Pancreas (tissue), 10 donors: ENCODE results near the gene SMAD3. TPM values are rescaled to one million over a fixed set of nuclear protein-coding genes. Genes with fewer than 3 reads are reported as not detected.

Source experiments
- ATAC-seq, 4 donors: fragments of 200-7000 bp; cut with Tn5 transposase; one replicate each; pipeline versions ENCODE4 v1.8.0 to v1.9.1; 2020; ENCODE audit warnings: mild to moderate bottlenecking in 4 of 4, moderate library complexity in 4 of 4
- DNase-seq, 6 donors: peaks; one replicate each; pipeline ENCODE4 v3.0.0-alpha.2; 2020
- FAIRE-seq: peaks from 2 replicates; lab custom pipeline; 2012; peaks lifted over from hg19 to GRCh38; lab: Jason Lieb, UNC
- H3K27ac ChIP-seq, 4 donors: fragments of 200-600 bp; sonication (generic); 1 replicate in 3 of 4; 2 replicates in 1 of 4; pipeline versions ENCODE4 v1.5.0 to v1.8.0; 2020
- H3K27me3 ChIP-seq, 4 donors: fragments of 200-600 bp; one replicate each; pipeline ENCODE4 v1.8.0; 2021
- H3K36me3 ChIP-seq, 3 donors: fragments of 200-600 bp; sonication (generic) in 1 of 3; one replicate each; pipeline versions ENCODE4 v1.5.0 to v1.8.0; 2020 to 2021
- H3K4me1 ChIP-seq, 3 donors: fragments of 200-600 bp; one replicate each; pipeline ENCODE4 v1.8.0; 2021
- H3K4me3 ChIP-seq, 4 donors: fragments of 200-600 bp; sonication (generic) in 2 of 4; one replicate each; pipeline versions ENCODE4 v1.5.0 to v1.8.0; 2020 to 2021
- H3K9me3 ChIP-seq, 4 donors: fragments of 200-600 bp; one replicate each; pipeline ENCODE4 v1.8.0; 2021
- CTCF ChIP-seq, 4 donors: fragments of 200-600 bp; sonication (generic) in 3 of 4; IDR thresholded peaks; one replicate each; pipeline versions ENCODE4 v1.5.0 to v1.8.0; 2021; ENCODE audit warnings: antibody characterized with exemption in 4 of 4
- WGBS, 2 donors: extraction: QIAGEN DNeasy Blood & Tissue Kit; methylation state at CpG; one replicate each; pipeline ENCODE4 v1.1.7; 2013; 5-methylcytosine and 5-hydroxymethylcytosine counted together
- intact Hi-C, 3 donors: fragments of 100-400 bp; cut with DNase I; formaldehyde crosslinking; loops; one replicate each; pipeline versions ENCODE4 v1.11.1 to v1.14.2; 2022
- polyA plus RNA-seq, 2 donors: library from polyadenylated mRNA; stranded (reverse); fragments of 200-250 nt; gene quantifications; one replicate each; pipeline ENCODE4 v1.2.3, GENCODE V29; 2013
- total RNA-seq, 6 donors: library from RNA; stranded (reverse); fragmentation: NEBNext Ultra II Directional in 4 of 6; extraction: Animal tissue kit (Norgen Biotek cat#: 25700) in 4 of 6; gene quantifications; one replicate each; pipeline versions ENCODE4 v1.2.1 to v1.2.4, GENCODE V29; 2021 to 2023
- donor health status: healthy with polysubstance abuse.
- donor health status: DM: no; HTN: no; CAD: no; lungs with moderate emphysema.
- donor health status: DM: no; HTN: no; CAD: no.
- donor health status: control.
- donor health status: control.
- donor health status: Bipolar disorder and iron deficiency.
- donor health status: DM: yes; HTN: yes; CAD: no.
- donor health status: DM: no; HTN: no; CAD: no.
- donor health status: DM: no; HTN: no; CAD: no.
- donor health status: DM: yes; HTN: yes; CAD: no.

Gene SMAD3
- total and polyA plus RNA-seq, 8 donors: 7.9 to 42.5 (median 21.4) TPM

- H3K27ac ChIP-seq: no peak overlapping the region
- no peak overlapping the region for H3K4me3 ChIP-seq
- intact Hi-C loops: no loop called here
- H3K9me3 ChIP-seq: no peaks in the 10 kb centered on the region
- no peaks in the 10 kb centered on the region for H3K27me3 ChIP-seq
- DNase-seq (no peak), ATAC-seq (no peak), FAIRE-seq (no peak)
- H3K4me1 ChIP-seq: peaks cover 0 to 31% (median 11%) of the 10 kb centered on the region in 3 donors
- H3K36me3 ChIP-seq: no peaks in the 10 kb centered on the region
- TF ChIP-seq CTCF (IDR thresholded peaks at IDR 0.05): no peak
Measured at GRCh38 chr15:67154249-67154648, 88.8 kb downstream of the SMAD3 start.

GRCh38 chr15:67156426-67156825 is 91.0 kb downstream of the SMAD3 start:
- 97 to 100% methylated on average over 2 of the region's 2 CpGs for WGBS, 2 donors
- intact Hi-C loops: no loop called here
- TF ChIP-seq CTCF (IDR thresholded peaks at IDR 0.05): no peak
- no peak overlapping the region for H3K27ac ChIP-seq
- no peaks in the 10 kb centered on the region for H3K27me3 ChIP-seq
- H3K4me3 ChIP-seq: no peak overlapping the region
- no peaks in the 10 kb centered on the region for H3K36me3 ChIP-seq
- H3K4me1 ChIP-seq: peaks cover 0 to 14% (median 0%) of the 10 kb centered on the region in 3 donors
- FAIRE-seq: no peak
- ATAC-seq: no peak
- H3K9me3 ChIP-seq: no peaks in the 10 kb centered on the region
- DNase-seq: no peak

GRCh38 chr15:67156834-67157233 is 91.4 kb downstream of the SMAD3 start:
- no peak overlapping the region for H3K27ac ChIP-seq
- WGBS, 2 donors: 92 to 95% methylated on average over 3 of the region's 3 CpGs
- no peak for TF ChIP-seq CTCF (IDR thresholded peaks at IDR 0.05)
- H3K9me3 ChIP-seq: no peaks in the 10 kb centered on the region
- H3K36me3 ChIP-seq: no peaks in the 10 kb centered on the region
- ATAC-seq (no peak), DNase-seq (no peak), FAIRE-seq (no peak)
- intact Hi-C loops: no loop called here
- peaks cover 0 to 14% (median 0%) of the 10 kb centered on the region in 3 donors for H3K4me1 ChIP-seq
- no peak overlapping the region for H3K4me3 ChIP-seq
- no peaks in the 10 kb centered on the region for H3K27me3 ChIP-seq

- FAIRE-seq: no peak
- intact Hi-C loops: no loop called here
- 90% methylated on average over 8 of the region's 8 CpGs for WGBS, 2 donors
- no peaks in the 10 kb centered on the region for H3K36me3 ChIP-seq
- no peak for DNase-seq
- peaks cover 0 to 11% (median 0%) of the 10 kb centered on the region in 3 donors for H3K4me1 ChIP-seq
- H3K4me3 ChIP-seq: no peak overlapping the region
- ATAC-seq: no peak
- H3K27ac ChIP-seq: no peak overlapping the region
- H3K27me3 ChIP-seq: no peaks in the 10 kb centered on the region
- H3K9me3 ChIP-seq: no peaks in the 10 kb centered on the region
- TF ChIP-seq CTCF (IDR thresholded peaks at IDR 0.05): no peak
Measured at GRCh38 chr15:67157521-67158252, 92.3 kb downstream of the SMAD3 start.

GRCh38 chr15:67158367-67158766 is 93.0 kb downstream of the SMAD3 start:
- H3K36me3 ChIP-seq: no peaks in the 10 kb centered on the region
- intact Hi-C loops: no loop called here
- 82% methylated on average over 7 of the region's 7 CpGs for WGBS, 2 donors
- no peak overlapping the region for H3K27ac ChIP-seq
- ATAC-seq: peak in 1 of 4 donors; percentile 11
- no peaks in the 10 kb centered on the region for H3K9me3 ChIP-seq
- TF ChIP-seq CTCF (IDR thresholded peaks at IDR 0.05): no peak
- no peak for DNase-seq
- FAIRE-seq: no peak
- peaks cover 0 to 5% (median 0%) of the 10 kb centered on the region in 3 donors for H3K4me1 ChIP-seq
- H3K4me3 ChIP-seq: no peak overlapping the region
- H3K27me3 ChIP-seq: no peaks in the 10 kb centered on the region
